ENCODE measurements around the gene SNX10. TPM values are rescaled to one million over a fixed set of nuclear protein-coding genes. Genes with fewer than 3 reads are reported as not detected.

Gene SNX10
- total and polyA plus RNA-seq, 12 donors = 0.75 to 11.9 (median 1.6) TPM

DNA sequence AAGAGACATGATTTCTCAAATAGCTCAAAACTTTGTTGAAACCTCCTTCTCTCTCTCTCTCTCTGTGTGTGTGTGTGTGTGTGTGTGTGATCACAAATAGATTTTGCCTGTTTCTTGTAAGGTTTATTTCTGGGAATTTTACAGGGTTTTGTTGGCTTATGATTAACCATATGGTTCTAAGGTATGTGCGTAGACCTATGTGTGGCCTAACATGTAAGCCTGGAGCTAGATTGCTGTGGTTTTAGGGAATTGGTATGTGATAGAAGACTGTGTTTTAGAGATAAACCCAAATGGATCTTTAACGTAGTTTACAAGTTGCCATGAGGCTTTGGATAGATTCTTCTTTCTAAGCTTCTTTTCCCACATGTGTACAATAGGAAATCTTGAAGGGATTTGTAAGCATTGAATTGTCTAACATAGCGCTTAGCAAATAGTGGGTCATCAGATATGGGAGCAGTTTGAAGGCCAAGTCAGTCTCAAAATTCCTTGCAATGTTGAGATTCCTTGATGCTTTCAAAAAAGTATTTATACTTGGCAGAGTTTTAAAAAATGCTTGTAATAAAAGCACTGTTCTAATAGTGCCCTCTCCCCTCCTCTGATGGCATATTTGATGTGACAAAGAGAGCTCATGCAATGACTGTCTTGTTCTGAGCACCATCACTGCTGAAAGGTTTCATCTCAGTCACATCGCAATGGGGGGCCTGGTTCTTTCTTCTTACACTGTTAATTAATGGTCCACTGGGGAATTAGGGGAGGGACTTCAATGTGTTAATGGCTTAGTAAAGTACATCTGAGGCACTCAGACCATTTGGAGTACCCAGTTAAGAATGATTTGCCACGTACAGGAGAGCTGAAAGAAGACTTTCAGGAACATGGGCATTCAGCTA lies 118.2 kb downstream of the SNX10 start:
- DNase-seq = no peak
- ATAC-seq = no peak
- Histone ChIP-seq H3K4me1 (no peaks in the 10 kb centered on the region), H3K4me3 (no peak overlapping the region), H3K27ac (no peak overlapping the region), H3K9me3 (peaks cover 0 to 12% (median 0%) of the 10 kb centered on the region in 11 donors), H3K36me3 (no peaks in the 10 kb centered on the region), H3K27me3 (peaks cover 0 to 13% (median 4%) of the 10 kb centered on the region in 7 donors)
- intact Hi-C loops (cut with DNase I) = no loop called here
- WGBS, 2 donors = 88 to 90% methylated on average over 5 of the region's 5 CpGs
- TF ChIP-seq, protein P1, sequence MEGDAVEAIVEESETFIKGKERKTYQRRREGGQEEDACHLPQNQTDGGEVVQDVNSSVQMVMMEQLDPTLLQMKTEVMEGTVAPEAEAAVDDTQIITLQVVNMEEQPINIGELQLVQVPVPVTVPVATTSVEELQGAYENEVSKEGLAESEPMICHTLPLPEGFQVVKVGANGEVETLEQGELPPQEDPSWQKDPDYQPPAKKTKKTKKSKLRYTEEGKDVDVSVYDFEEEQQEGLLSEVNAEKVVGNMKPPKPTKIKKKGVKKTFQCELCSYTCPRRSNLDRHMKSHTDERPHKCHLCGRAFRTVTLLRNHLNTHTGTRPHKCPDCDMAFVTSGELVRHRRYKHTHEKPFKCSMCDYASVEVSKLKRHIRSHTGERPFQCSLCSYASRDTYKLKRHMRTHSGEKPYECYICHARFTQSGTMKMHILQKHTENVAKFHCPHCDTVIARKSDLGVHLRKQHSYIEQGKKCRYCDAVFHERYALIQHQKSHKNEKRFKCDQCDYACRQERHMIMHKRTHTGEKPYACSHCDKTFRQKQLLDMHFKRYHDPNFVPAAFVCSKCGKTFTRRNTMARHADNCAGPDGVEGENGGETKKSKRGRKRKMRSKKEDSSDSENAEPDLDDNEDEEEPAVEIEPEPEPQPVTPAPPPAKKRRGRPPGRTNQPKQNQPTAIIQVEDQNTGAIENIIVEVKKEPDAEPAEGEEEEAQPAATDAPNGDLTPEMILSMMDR (IDR thresholded peaks at IDR 0.05) = no peak

DNA sequence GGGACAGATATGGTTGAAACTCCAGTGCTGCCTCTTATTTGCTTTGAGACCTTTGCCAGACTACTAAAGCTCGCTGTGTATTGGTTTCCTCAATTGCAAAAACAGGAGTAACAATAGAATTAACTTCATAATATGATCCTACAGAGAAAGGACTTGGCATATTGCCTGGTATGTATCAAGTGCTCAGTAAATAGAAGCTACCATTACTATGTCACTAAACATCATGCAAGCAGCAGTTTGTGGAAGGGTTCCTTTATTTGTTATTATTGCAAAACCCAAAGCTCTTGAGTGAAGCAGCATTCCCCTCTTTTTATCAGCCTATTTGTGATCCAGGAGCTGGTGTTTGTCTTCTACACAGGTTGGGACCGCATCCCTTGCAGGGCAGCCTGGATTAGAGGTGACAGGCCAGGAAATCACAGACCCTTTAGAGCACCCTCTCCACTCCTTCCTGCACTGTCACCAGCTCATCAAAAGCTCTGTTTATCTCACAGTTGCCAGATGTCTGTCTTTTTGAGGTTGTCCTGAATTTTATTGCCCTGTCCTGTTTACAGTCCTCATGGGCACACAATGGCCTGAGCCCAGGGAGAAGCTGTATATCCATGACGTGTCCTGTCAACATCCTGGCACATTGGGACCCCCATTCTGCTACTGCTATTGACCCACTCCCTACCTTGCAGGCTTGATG lies 121.5 kb downstream of the SNX10 start:
- peaks cover 0 to 12% (median 4%) of the 10 kb centered on the region in 7 donors for H3K27me3 ChIP-seq
- no peak overlapping the region for H3K27ac ChIP-seq
- ATAC-seq (no peak), DNase-seq (no peak)
- no peak overlapping the region for H3K4me3 ChIP-seq
- intact Hi-C loops (cut with DNase I) = no loop called here
- H3K9me3 ChIP-seq = no peaks in the 10 kb centered on the region
- TF ChIP-seq, protein P1 (IDR thresholded peaks at IDR 0.05) = no peak
- WGBS, 2 donors = 70% methylated on average over 3 of the region's 3 CpGs
- H3K36me3 ChIP-seq = no peaks in the 10 kb centered on the region
- no peaks in the 10 kb centered on the region for H3K4me1 ChIP-seq

DNA sequence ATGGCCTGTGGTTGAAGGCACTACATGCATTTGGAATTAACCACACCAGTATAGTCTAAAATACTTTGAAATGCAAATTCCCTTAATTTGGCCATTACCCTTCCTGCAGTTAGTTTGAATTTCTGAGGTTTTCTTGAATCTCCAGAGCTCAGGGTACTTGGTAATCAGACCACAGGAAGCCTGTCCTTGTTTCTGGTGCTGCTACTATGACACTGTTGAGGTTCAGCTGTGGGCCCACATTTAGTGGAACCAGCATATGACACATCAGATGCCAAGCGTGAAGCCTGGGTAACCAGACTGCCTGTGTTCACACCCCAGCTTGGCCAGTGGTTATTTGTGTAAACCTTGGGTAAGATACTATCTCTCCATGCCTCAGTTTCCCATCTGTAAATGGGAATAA lies 124.3 kb downstream of the SNX10 start:
- Histone ChIP-seq H3K27me3 (peaks cover 0 to 12% (median 5%) of the 10 kb centered on the region in 7 donors), H3K36me3 (no peaks in the 10 kb centered on the region), H3K27ac (no peak overlapping the region), H3K4me3 (no peak overlapping the region), H3K4me1 (no peaks in the 10 kb centered on the region), H3K9me3 (no peaks in the 10 kb centered on the region)
- 94 to 98% methylated on average over 1 of the region's 1 CpG for WGBS, 2 donors
- intact Hi-C loops (cut with DNase I) = no loop called here
- no peak for DNase-seq
- TF ChIP-seq, protein P1 (IDR thresholded peaks at IDR 0.05) = no peak
- ATAC-seq = no peak

DNA sequence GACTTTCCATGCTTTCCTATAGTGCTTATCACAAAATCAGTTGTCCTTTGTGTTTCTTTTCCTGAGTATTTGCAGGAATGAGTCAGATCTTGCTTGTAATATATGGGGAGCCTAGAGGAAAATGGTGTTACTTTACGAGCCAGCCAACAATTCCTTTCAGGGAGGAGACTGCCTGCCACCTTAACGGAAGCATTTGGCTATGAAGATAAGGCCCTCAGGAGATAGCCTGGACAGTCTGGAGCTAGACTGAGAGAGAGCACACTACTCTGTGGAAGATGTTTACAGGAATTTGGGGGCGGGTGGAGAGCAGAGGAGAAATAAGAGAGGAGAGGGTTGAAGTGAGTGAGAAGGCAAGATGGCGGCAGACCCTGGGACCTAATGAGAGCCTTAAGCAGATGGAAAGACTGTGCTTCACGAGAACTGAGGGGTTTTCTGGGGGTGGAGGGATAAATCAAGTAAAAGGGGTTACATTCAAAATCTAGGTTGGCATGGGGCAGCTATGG lies 126.3 kb downstream of the SNX10 start:
- Histone ChIP-seq H3K36me3 (no peaks in the 10 kb centered on the region), H3K9me3 (no peaks in the 10 kb centered on the region), H3K27ac (peak overlapping the region in 2 of 10 donors; percentile 19 to 53), H3K4me1 (no peaks in the 10 kb centered on the region), H3K27me3 (peaks cover 0 to 12% (median 5%) of the 10 kb centered on the region in 7 donors), H3K4me3 (no peak overlapping the region)
- intact Hi-C loops (cut with DNase I) = no loop called here
- no peak for DNase-seq
- 59 to 68% methylated on average over 5 of the region's 5 CpGs for WGBS, 2 donors
- peak in 4 of 8 donors; percentile 50 to 70 (median 54) for ATAC-seq
- TF ChIP-seq, protein P1 (IDR thresholded peaks at IDR 0.05) = no peak
